Measurements from ENCODE around the gene SCD.

The SCD gene

GRCh38 chr10:100304414-100304813, 42.6 kb upstream of the SCD start (continued):
- no peak for TF ChIP-seq CREB5 (CRISPR knock-in tag; IDR thresholded peaks at IDR 0.05; ENCODE audit: low read depth)

- TF ChIP-seq ZC3H10 (CRISPR knock-in tag; IDR thresholded peaks at IDR 0.05): no peak
- TF ChIP-seq ZNF70 (CRISPR knock-in tag; IDR thresholded peaks at IDR 0.05): no peak
- TF ChIP-seq ZFP30 (CRISPR knock-in tag; IDR thresholded peaks at IDR 0.05): no peak
- no peak for TF ChIP-seq CSDC2 (CRISPR knock-in tag; IDR thresholded peaks at IDR 0.05)
- no peak for TF ChIP-seq GLIS3 (CRISPR knock-in tag; IDR thresholded peaks at IDR 0.05)
- TF ChIP-seq CSRNP3 (CRISPR knock-in tag; IDR thresholded peaks at IDR 0.05): no peak
- TF ChIP-seq BACH2 (CRISPR knock-in tag; IDR thresholded peaks at IDR 0.05; ENCODE audit: borderline replicate concordance): no peak
- no peak for TF ChIP-seq ZFP3 (CRISPR knock-in tag; IDR thresholded peaks at IDR 0.05)
- TF ChIP-seq ARNTL (CRISPR knock-in tag; IDR thresholded peaks at IDR 0.05; ENCODE audit: borderline replicate concordance, low read depth): no peak
- TF ChIP-seq PPARA (CRISPR knock-in tag; IDR thresholded peaks at IDR 0.05; ENCODE audit: borderline replicate concordance): no peak
- TF ChIP-seq ZNF565 (CRISPR knock-in tag; conservative IDR thresholded peaks at IDR 0.05; ENCODE audit: low read depth): no peak
- no peak for TF ChIP-seq PATZ1 (CRISPR knock-in tag; IDR thresholded peaks at IDR 0.05; ENCODE audit: borderline replicate concordance)
- TF ChIP-seq TOX (CRISPR knock-in tag; IDR thresholded peaks at IDR 0.05; ENCODE audit: borderline replicate concordance): no peak
- no peak for ATAC-seq
These were observed 40.2 kb upstream of the SCD start for GRCh38 chr10:100306861-100307260.

- TF ChIP-seq ZFP30 (CRISPR knock-in tag; IDR thresholded peaks at IDR 0.05) (no peak), ZNF565 (CRISPR knock-in tag; conservative IDR thresholded peaks at IDR 0.05; ENCODE audit: low read depth) (no peak), BACH2 (CRISPR knock-in tag; IDR thresholded peaks at IDR 0.05; ENCODE audit: borderline replicate concordance) (no peak), CSDC2 (CRISPR knock-in tag; IDR thresholded peaks at IDR 0.05) (no peak), PATZ1 (CRISPR knock-in tag; IDR thresholded peaks at IDR 0.05; ENCODE audit: borderline replicate concordance) (no peak), TSHZ2 (CRISPR knock-in tag; IDR thresholded peaks at IDR 0.05) (no peak), SNAI2 (CRISPR knock-in tag; IDR thresholded peaks at IDR 0.05) (no peak), ZC3H10 (CRISPR knock-in tag; IDR thresholded peaks at IDR 0.05) (no peak), GLIS3 (CRISPR knock-in tag; IDR thresholded peaks at IDR 0.05) (no peak), POU6F1 (CRISPR knock-in tag; IDR thresholded peaks at IDR 0.05; ENCODE audit: borderline replicate concordance, low read depth) (no peak), OSR1 (CRISPR knock-in tag; IDR thresholded peaks at IDR 0.05) (no peak), ZNF8 (CRISPR knock-in tag; IDR thresholded peaks at IDR 0.05) (no peak), CSRNP3 (CRISPR knock-in tag; IDR thresholded peaks at IDR 0.05) (no peak), RARB (CRISPR knock-in tag; IDR thresholded peaks at IDR 0.05) (no peak), ZFP3 (CRISPR knock-in tag; IDR thresholded peaks at IDR 0.05) (no peak), ISL1 (CRISPR knock-in tag; IDR thresholded peaks at IDR 0.05) (no peak), PPARA (CRISPR knock-in tag; IDR thresholded peaks at IDR 0.05; ENCODE audit: borderline replicate concordance) (no peak), TCF4 (CRISPR knock-in tag; IDR thresholded peaks at IDR 0.05; ENCODE audit: borderline replicate concordance) (no peak), ARNTL (CRISPR knock-in tag; IDR thresholded peaks at IDR 0.05; ENCODE audit: borderline replicate concordance, low read depth) (no peak)
- ATAC-seq: no peak
These were observed 39.3 kb upstream of the SCD start for GRCh38 chr10:100307684-100308083.

Data from SK-N-SH treated with all-trans-retinoic acid at 6 μM for 48 hours (cell line).